ENCODE data around the gene FLNB.

FLNB gene

DNA sequence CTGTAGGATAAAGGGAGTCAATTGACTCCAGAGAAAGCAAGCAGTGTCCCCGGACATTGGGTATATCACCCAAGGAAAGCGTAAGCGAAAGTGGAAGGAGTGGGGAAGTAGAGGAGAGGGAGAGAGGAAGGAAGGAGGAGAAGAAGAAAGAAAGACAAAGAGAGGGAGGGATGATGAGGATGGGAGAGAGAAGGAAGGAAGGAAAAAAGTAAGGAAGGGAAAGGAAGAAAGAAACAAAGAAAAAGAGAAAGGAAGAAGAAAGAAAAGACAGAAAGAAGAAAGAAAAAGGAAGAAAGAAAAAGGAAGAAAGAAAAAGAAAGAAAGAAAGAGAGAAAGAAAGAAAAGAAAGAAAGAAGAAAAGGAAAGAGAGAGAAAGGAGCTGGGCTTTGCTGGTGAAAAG, 201.7 kb downstream of the FLNB start:
- no peaks in the 10 kb centered on the region for H3K9me3 ChIP-seq (ENCODE audit: insufficient read depth, low read depth, low read length)
- H3K27me3 ChIP-seq (ENCODE audit: insufficient read depth, low read length, poor library complexity, severe bottlenecking), result no peaks in the 10 kb centered on the region
- H3K4me2 ChIP-seq (ENCODE audit: low read depth, low read length, poor library complexity, severe bottlenecking), result peak overlapping the region; percentile 13
- no peaks in the 10 kb centered on the region for H3K9me2 ChIP-seq (replicated peaks; ENCODE audit: low read depth, low read length)
- TF ChIP-seq, protein P1, sequence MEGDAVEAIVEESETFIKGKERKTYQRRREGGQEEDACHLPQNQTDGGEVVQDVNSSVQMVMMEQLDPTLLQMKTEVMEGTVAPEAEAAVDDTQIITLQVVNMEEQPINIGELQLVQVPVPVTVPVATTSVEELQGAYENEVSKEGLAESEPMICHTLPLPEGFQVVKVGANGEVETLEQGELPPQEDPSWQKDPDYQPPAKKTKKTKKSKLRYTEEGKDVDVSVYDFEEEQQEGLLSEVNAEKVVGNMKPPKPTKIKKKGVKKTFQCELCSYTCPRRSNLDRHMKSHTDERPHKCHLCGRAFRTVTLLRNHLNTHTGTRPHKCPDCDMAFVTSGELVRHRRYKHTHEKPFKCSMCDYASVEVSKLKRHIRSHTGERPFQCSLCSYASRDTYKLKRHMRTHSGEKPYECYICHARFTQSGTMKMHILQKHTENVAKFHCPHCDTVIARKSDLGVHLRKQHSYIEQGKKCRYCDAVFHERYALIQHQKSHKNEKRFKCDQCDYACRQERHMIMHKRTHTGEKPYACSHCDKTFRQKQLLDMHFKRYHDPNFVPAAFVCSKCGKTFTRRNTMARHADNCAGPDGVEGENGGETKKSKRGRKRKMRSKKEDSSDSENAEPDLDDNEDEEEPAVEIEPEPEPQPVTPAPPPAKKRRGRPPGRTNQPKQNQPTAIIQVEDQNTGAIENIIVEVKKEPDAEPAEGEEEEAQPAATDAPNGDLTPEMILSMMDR (conservative IDR thresholded peaks at IDR 0.05; ENCODE audit: low read length), result no peak
- no peak for TF ChIP-seq EZH2phosphoT487 (IDR thresholded peaks at IDR 0.05; ENCODE audit: borderline replicate concordance)
- no peaks in the 10 kb centered on the region for H3K79me2 ChIP-seq (ENCODE audit: insufficient read depth, low read length)
- no peak overlapping the region for H3K9ac ChIP-seq (ENCODE audit: low read depth, low read length, poor library complexity, severe bottlenecking)
- no peak overlapping the region for H3K4me3 ChIP-seq (ENCODE audit: low read length, poor library complexity, severe bottlenecking)
- H3F3A ChIP-seq (ENCODE audit: low read depth), result no peaks in the 10 kb centered on the region
- peak overlapping the region; percentile 56; the same call in 1 of the 2 replicates for H2AFZ ChIP-seq (ENCODE audit: low read length)
- peaks cover 2% of the 10 kb centered on the region for H3K4me1 ChIP-seq (ENCODE audit: insufficient read depth, low read length, poor library complexity, severe bottlenecking)
- H3K36me3 ChIP-seq (ENCODE audit: insufficient read depth, low read length), result no peaks in the 10 kb centered on the region
- H4K20me1 ChIP-seq (ENCODE audit: insufficient read depth, low read length, poor library complexity, severe bottlenecking), result no peaks in the 10 kb centered on the region

DNA sequence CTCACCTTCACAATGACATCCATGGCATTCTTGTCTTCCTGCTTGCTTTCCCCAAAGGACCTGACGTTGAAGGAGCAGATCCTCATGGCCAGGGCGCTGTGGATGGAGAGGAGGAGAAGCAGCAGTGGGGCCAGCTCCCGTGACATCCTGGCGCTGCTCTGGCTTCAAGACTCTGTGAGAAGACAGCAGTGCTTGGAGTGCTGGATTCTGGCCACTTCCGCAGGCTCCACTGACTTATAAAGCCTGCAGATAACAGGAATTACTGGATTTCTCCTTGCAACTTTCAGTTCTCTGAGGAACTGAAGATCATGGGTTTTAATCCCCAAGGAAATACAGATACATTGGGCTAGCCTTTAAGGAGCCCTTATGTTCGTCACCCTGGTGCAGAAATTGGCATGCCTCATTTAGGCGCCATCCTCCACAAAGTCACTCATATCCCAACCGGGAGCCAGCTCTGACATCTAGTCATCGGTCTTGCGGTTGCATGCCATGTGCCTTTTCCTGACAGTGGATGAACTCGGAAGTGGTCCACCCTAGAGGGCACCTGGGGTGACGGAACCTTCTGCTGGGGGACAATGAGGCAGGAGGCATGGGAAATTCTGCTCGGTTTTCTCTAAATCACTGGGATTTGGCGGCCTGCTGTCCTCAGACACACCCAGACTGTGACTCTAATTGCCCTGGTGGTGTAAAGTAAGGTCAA, 202.7 kb downstream of the FLNB start, which contains the start of gene DNASE1L3:
DNASE1L3 (minus strand) TSS at position 212 of the 700 bp plus-strand sequence; CDS start at position 146, 66 bp downstream.
- Histone ChIP-seq H3K9me3 (ENCODE audit: insufficient read depth, low read depth, low read length) (no peaks in the 10 kb centered on the region), H2AFZ (ENCODE audit: low read length) (peak within 1 kb of the TSS; percentile 56)
- TF ChIP-seq EZH2phosphoT487 (IDR thresholded peaks at IDR 0.05; ENCODE audit: borderline replicate concordance), result no peak
- TF ChIP-seq, protein P1 (conservative IDR thresholded peaks at IDR 0.05; ENCODE audit: low read length), result no peak

DNA sequence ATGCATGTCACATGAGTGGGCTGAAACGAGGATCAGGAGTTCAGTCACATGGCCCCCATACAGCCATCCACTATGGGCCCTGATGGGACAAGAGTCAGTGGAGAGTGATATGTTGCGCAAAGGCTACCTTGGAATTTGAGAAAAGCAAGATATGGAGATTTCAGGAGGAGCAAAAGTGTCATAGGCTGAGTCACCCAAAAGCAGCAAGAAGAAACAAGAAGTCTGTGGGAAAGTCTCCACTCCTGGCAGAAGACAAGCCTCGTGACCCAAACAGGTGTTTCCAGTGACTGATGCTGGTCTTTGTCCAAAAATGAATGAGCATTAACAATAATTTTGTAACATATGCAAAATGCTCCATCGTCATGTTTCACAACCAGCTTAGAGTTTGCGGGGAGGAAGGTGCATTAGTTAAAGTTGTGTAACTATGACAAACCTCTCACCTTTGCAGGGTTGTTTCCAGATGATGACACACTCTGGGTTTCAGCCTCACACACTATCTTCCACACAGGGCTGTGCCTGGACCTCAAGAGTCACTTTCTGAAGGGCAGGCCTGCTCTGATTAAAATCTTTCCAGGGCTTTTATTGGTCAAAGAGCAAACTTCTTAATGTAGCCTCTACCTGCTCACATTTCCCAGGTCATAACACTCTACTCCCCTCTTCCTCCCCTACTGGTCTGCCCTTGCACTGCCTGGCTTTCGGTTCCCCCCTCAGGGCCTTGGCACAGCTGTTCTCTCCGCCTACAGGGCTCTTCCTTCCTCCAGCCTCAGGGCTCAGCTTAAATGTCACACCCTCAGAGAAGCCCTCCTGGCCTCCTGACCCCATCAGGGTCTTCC, 206.5 kb downstream of the FLNB start:
- TF ChIP-seq, protein P1 (conservative IDR thresholded peaks at IDR 0.05; ENCODE audit: low read length), result peak; percentile 18; the same call in 1 of the 2 replicates
- no peak for TF ChIP-seq EZH2phosphoT487 (IDR thresholded peaks at IDR 0.05; ENCODE audit: borderline replicate concordance)
- Histone ChIP-seq H3K27me3 (ENCODE audit: insufficient read depth, low read length, poor library complexity, severe bottlenecking) (no peaks in the 10 kb centered on the region), H3K4me1 (ENCODE audit: insufficient read depth, low read length, poor library complexity, severe bottlenecking) (peaks cover 5% of the 10 kb centered on the region), H3K36me3 (ENCODE audit: insufficient read depth, low read length) (no peaks in the 10 kb centered on the region), H2AFZ (ENCODE audit: low read length) (peak overlapping the region; percentile 68), H4K20me1 (ENCODE audit: insufficient read depth, low read length, poor library complexity, severe bottlenecking) (no peaks in the 10 kb centered on the region), H3K4me2 (ENCODE audit: low read depth, low read length, poor library complexity, severe bottlenecking) (no peak overlapping the region), H3K79me2 (ENCODE audit: insufficient read depth, low read length) (no peaks in the 10 kb centered on the region), H3K9ac (ENCODE audit: low read depth, low read length, poor library complexity, severe bottlenecking) (no peak overlapping the region), H3F3A (ENCODE audit: low read depth) (no peaks in the 10 kb centered on the region), H3K9me2 (replicated peaks; ENCODE audit: low read depth, low read length) (no peaks in the 10 kb centered on the region), H3K4me3 (ENCODE audit: low read length, poor library complexity, severe bottlenecking) (no peak overlapping the region), H3K9me3 (ENCODE audit: insufficient read depth, low read depth, low read length) (no peaks in the 10 kb centered on the region)

More for the DNA sequence above, 202.7 kb downstream of the FLNB start, which contains the start of gene DNASE1L3:
- Histone ChIP-seq H3K4me3 (ENCODE audit: low read length, poor library complexity, severe bottlenecking) (no peak within 1 kb of the TSS), H3K4me1 (ENCODE audit: insufficient read depth, low read length, poor library complexity, severe bottlenecking) (peaks cover 5% of the 10 kb centered on the region), H3K27me3 (ENCODE audit: insufficient read depth, low read length, poor library complexity, severe bottlenecking) (no peaks in the 10 kb centered on the region), H3K36me3 (ENCODE audit: insufficient read depth, low read length) (no peaks in the 10 kb centered on the region), H3K79me2 (ENCODE audit: insufficient read depth, low read length) (no peaks in the 10 kb centered on the region), H3K4me2 (ENCODE audit: low read depth, low read length, poor library complexity, severe bottlenecking) (peak within 1 kb of the TSS; percentile 13), H3K9me2 (replicated peaks; ENCODE audit: low read depth, low read length) (no peaks in the 10 kb centered on the region), H3F3A (ENCODE audit: low read depth) (no peaks in the 10 kb centered on the region), H3K9ac (ENCODE audit: low read depth, low read length, poor library complexity, severe bottlenecking) (no peak within 1 kb of the TSS), H4K20me1 (ENCODE audit: insufficient read depth, low read length, poor library complexity, severe bottlenecking) (no peaks in the 10 kb centered on the region)

Measured in Loucy (cell line).